Measurements from ENCODE around the gene HOTAIR. TPM values are rescaled to one million over a fixed set of nuclear protein-coding genes. Genes with fewer than 3 reads are reported as not detected.

The HOTAIR gene
- total RNA-seq, 2 experiments from 2014 or later: not detected

GRCh38 chr12:53996240-53997203 is 21.8 kb upstream of the HOTAIR start:
- Mint-ChIP-seq H3K27me3 (peaks cover 98% of the 10 kb centered on the region), H3K36me3 (peaks cover 3% of the 10 kb centered on the region), H3K4me1 (peaks cover 33% of the 10 kb centered on the region), H3K9me3 (no peaks in the 10 kb centered on the region), H3K27ac (no peak overlapping the region), H3K4me3 (peak overlapping the region; percentile 76)
- DNase-seq: no peak

- Mint-ChIP-seq H3K4me3 (peak overlapping the region; percentile 76), H3K4me1 (peaks cover 34% of the 10 kb centered on the region), H3K27ac (no peak overlapping the region), H3K9me3 (no peaks in the 10 kb centered on the region), H3K36me3 (peaks cover 3% of the 10 kb centered on the region), H3K27me3 (peaks cover 98% of the 10 kb centered on the region)
- no peak for DNase-seq
These were observed 20.9 kb upstream of the HOTAIR start for GRCh38 chr12:53995378-53996239.

GRCh38 chr12:53995002-53995377 is 20.2 kb upstream of the HOTAIR start:
- Mint-ChIP-seq H3K9me3 (no peaks in the 10 kb centered on the region), H3K27ac (no peak overlapping the region), H3K4me3 (peak overlapping the region; percentile 58), H3K36me3 (peaks cover 3% of the 10 kb centered on the region), H3K27me3 (peaks cover 98% of the 10 kb centered on the region), H3K4me1 (peaks cover 38% of the 10 kb centered on the region)
- no peak for DNase-seq

- Mint-ChIP-seq H3K27ac (no peak overlapping the region), H3K9me3 (no peaks in the 10 kb centered on the region), H3K4me1 (peaks cover 43% of the 10 kb centered on the region), H3K36me3 (peaks cover 3% of the 10 kb centered on the region), H3K4me3 (peak overlapping the region; percentile 58), H3K27me3 (peaks cover 98% of the 10 kb centered on the region)
- DNase-seq: no peak
These were observed 19.7 kb upstream of the HOTAIR start for GRCh38 chr12:53994264-53995001.

GRCh38 chr12:53994009-53994263 is 19.2 kb upstream of the HOTAIR start:
- H3K4me3 Mint-ChIP-seq: peak overlapping the region; percentile 29
- peaks cover 3% of the 10 kb centered on the region for H3K36me3 Mint-ChIP-seq

GRCh38 chr12:53993162-53994008 is 18.6 kb upstream of the HOTAIR start:
- peaks cover 45% of the 10 kb centered on the region for H3K4me1 Mint-ChIP-seq
- H3K4me3 Mint-ChIP-seq: peak overlapping the region; percentile 29

More at GRCh38 chr12:53994009-53994263, 19.2 kb upstream of the HOTAIR start:
- Mint-ChIP-seq H3K27me3 (peaks cover 98% of the 10 kb centered on the region), H3K27ac (no peak overlapping the region), H3K4me1 (peaks cover 48% of the 10 kb centered on the region), H3K9me3 (no peaks in the 10 kb centered on the region)
- DNase-seq: no peak

GRCh38 chr12:53992377-53992889 is 17.7 kb upstream of the HOTAIR start:
- Mint-ChIP-seq H3K27ac (no peak overlapping the region), H3K27me3 (peaks cover 98% of the 10 kb centered on the region), H3K9me3 (no peaks in the 10 kb centered on the region), H3K4me3 (no peak overlapping the region), H3K4me1 (peaks cover 39% of the 10 kb centered on the region), H3K36me3 (peaks cover 3% of the 10 kb centered on the region)
- no peak for DNase-seq

More at GRCh38 chr12:53993162-53994008, 18.6 kb upstream of the HOTAIR start:
- Mint-ChIP-seq H3K27ac (no peak overlapping the region), H3K36me3 (peaks cover 3% of the 10 kb centered on the region), H3K9me3 (no peaks in the 10 kb centered on the region), H3K27me3 (peaks cover 98% of the 10 kb centered on the region)
- no peak for DNase-seq

GRCh38 chr12:53991077-53991460 is 16.3 kb upstream of the HOTAIR start:
- no peak overlapping the region for H3K27ac Mint-ChIP-seq
- no peak for DNase-seq
- H3K4me1 Mint-ChIP-seq: peaks cover 35% of the 10 kb centered on the region
- peaks cover 100% of the 10 kb centered on the region for H3K27me3 Mint-ChIP-seq
- H3K9me3 Mint-ChIP-seq: no peaks in the 10 kb centered on the region
- H3K36me3 Mint-ChIP-seq: peaks cover 3% of the 10 kb centered on the region
- no peak overlapping the region for H3K4me3 Mint-ChIP-seq

GRCh38 chr12:53990311-53991076 is 15.7 kb upstream of the HOTAIR start:
- H3K27me3 Mint-ChIP-seq: peaks cover 100% of the 10 kb centered on the region
- H3K36me3 Mint-ChIP-seq: peaks cover 1% of the 10 kb centered on the region
- no peak overlapping the region for H3K4me3 Mint-ChIP-seq
- H3K9me3 Mint-ChIP-seq: no peaks in the 10 kb centered on the region
- peaks cover 34% of the 10 kb centered on the region for H3K4me1 Mint-ChIP-seq
- DNase-seq: no peak
- no peak overlapping the region for H3K27ac Mint-ChIP-seq

- no peak overlapping the region for H3K4me3 Mint-ChIP-seq
- H3K9me3 Mint-ChIP-seq: no peaks in the 10 kb centered on the region
- no peak overlapping the region for H3K27ac Mint-ChIP-seq
- no peak for DNase-seq
- peaks cover 1% of the 10 kb centered on the region for H3K36me3 Mint-ChIP-seq
- peaks cover 99% of the 10 kb centered on the region for H3K27me3 Mint-ChIP-seq
- peaks cover 34% of the 10 kb centered on the region for H3K4me1 Mint-ChIP-seq
These were observed 14.7 kb upstream of the HOTAIR start for GRCh38 chr12:53989227-53990113.

GRCh38 chr12:53988541-53989226 is 13.9 kb upstream of the HOTAIR start:
- no peak for DNase-seq

GRCh38 chr12:53987787-53988230 is 13.1 kb upstream of the HOTAIR start:
- no peak for DNase-seq
- H3K9me3 Mint-ChIP-seq: no peaks in the 10 kb centered on the region
- H3K4me1 Mint-ChIP-seq: peaks cover 29% of the 10 kb centered on the region
- H3K36me3 Mint-ChIP-seq: no peaks in the 10 kb centered on the region
- no peak overlapping the region for H3K27ac Mint-ChIP-seq
- H3K27me3 Mint-ChIP-seq: peaks cover 98% of the 10 kb centered on the region
- H3K4me3 Mint-ChIP-seq: no peak overlapping the region

More at GRCh38 chr12:53988541-53989226, 13.9 kb upstream of the HOTAIR start:
- Mint-ChIP-seq H3K9me3 (no peaks in the 10 kb centered on the region), H3K36me3 (no peaks in the 10 kb centered on the region), H3K27me3 (peaks cover 98% of the 10 kb centered on the region), H3K27ac (no peak overlapping the region), H3K4me3 (no peak overlapping the region), H3K4me1 (peaks cover 29% of the 10 kb centered on the region)

Data from activated naive CD8-positive, alpha-beta T cell treated with anti-CD3 and anti-CD28 coated beads for 36 hours (primary cell).